Measurements from ENCODE around the gene CBX8.

DNA sequence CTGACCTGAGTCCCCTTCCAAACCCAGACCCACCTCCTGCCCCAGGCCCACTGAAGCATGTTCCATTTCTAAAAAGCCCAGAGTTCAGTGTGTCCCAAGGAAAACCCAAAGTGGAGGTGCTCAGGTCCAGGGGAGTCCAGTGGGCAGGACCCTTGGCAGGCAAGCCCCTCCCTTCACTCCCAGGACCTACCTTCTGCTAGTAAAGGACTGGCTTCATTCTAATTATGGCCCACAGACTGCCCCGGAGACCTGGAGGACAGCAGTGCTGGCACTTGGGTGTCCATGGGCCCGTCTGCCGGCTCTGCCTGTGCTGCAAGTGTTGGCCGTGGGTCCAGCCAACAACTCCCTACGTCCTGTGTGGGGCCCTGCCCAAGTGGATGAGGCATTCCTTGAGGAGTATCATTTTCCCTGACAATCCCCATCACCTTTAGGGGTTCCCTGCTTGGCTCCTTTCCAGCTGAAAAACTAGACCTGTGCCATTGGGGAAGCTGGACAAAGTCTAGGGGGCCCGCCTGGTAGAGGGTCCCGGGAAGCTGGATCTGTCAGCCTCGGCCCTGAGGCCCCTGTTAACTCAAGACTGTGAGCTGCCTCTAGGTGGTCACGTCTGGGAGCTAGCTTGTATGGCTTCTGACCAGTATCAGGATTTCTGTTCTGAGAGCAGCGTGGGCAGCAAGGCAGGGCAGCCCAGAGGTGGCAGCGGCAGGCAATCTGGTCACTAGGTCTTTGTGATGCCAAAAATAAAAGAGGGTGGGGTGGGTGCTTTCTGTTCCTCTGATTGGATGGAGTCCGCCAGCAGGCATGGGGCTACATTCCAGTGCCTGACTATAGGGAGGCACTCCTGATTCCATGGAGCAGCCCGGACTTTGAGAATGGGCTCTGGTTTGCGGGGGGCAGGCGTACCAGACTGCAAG lies 10.7 kb downstream of the CBX8 start:
- TF ChIP-seq TEAD4 (IDR thresholded peaks at IDR 0.05; ENCODE audit: low read depth, low read length) (no peak), CHD1 (IDR thresholded peaks at IDR 0.05; ENCODE audit: low read depth, low read length) (no peak), CEBPB (IDR thresholded peaks at IDR 0.05; ENCODE audit: low read depth, low read length) (no peak), KDM4A (IDR thresholded peaks at IDR 0.05; ENCODE audit: low read depth, low read length, severe bottlenecking) (no peak), RBBP5 (IDR thresholded peaks at IDR 0.05; ENCODE audit: borderline replicate concordance, low read depth, low read length) (no peak), GABPA (IDR thresholded peaks at IDR 0.05; ENCODE audit: borderline replicate concordance, insufficient read depth, low read length) (no peak)
- TF ChIP-seq, protein P1, sequence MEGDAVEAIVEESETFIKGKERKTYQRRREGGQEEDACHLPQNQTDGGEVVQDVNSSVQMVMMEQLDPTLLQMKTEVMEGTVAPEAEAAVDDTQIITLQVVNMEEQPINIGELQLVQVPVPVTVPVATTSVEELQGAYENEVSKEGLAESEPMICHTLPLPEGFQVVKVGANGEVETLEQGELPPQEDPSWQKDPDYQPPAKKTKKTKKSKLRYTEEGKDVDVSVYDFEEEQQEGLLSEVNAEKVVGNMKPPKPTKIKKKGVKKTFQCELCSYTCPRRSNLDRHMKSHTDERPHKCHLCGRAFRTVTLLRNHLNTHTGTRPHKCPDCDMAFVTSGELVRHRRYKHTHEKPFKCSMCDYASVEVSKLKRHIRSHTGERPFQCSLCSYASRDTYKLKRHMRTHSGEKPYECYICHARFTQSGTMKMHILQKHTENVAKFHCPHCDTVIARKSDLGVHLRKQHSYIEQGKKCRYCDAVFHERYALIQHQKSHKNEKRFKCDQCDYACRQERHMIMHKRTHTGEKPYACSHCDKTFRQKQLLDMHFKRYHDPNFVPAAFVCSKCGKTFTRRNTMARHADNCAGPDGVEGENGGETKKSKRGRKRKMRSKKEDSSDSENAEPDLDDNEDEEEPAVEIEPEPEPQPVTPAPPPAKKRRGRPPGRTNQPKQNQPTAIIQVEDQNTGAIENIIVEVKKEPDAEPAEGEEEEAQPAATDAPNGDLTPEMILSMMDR (IDR thresholded peaks at IDR 0.05; ENCODE audit: control extremely low read depth in 1 of 3, insufficient read depth in 1 of 3, low read depth in 1 of 3, low read length in 3 of 3) = no peak

All from H1 (cell line).